NCI-H1092 (cell line): ENCODE data around the gene SBK1.
"Not testable (repeated sequence)": the region's sequence is repeated elsewhere in the genome, so short reads cannot be mapped to it uniquely, and the experiment has no call there.

Experiments
- DNase-seq: peaks from one replicate; lab custom pipeline; 2025; lab: John Stamatoyannopoulos, UW

Gene SBK1

GRCh38 chr16:28335678-28336077 is 43.4 kb downstream of the SBK1 start:
- DNase-seq, result not testable (repeated sequence)

- not testable (repeated sequence) for DNase-seq
Observed at GRCh38 chr16:28336940-28337710, 44.8 kb downstream of the SBK1 start.

DNA sequence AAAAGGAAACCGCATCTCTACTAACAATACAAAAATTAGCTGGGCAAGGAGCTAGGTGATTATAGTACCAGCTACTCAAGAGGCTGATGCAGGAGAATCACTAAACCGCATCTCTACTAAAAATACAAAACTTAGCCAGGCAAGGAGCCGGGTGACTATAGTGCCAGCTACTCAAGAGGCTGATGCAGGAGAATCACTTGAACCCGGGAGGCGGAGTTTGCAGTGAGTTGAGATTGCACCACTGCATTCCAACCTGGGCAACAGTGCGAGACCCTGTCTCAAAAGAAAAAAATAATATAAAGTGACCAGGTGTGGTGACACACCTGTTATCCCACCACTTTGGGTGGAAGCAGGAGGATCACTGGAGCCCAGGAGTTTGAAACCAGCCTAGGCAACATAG is 45.9 kb downstream of the SBK1 start:
- DNase-seq, result not testable (repeated sequence)

- DNase-seq, result not testable (repeated sequence)
Observed at GRCh38 chr16:28362600-28362999, 70.3 kb downstream of the SBK1 start.

DNA sequence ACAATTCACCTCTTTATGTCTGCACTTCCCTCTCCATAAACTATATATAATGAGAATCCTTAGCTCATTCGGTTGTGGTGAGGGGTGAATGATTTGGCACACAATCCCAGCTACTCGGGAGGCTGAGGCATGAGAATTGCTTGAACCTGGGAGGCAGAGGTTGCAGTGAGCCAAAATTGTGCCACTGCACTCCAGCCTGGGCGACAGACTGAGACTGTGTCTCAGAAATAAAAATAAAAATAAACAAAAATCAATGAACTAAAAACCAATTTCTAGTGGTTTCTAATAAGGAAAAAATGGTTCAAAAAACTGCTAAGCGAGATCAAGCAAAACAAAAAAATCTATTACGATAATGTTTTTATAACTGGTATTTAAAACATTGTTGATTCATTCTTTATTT is 71.1 kb downstream of the SBK1 start, which contains the start of gene NPIPB6:
TSS of gene NPIPB6 (minus strand) at position 101 of the 400 bp plus-strand sequence. CDS start 686 bp downstream, outside the sequence.
- not testable (repeated sequence) for DNase-seq

GRCh38 chr16:28364268-28365173 is 72.2 kb downstream of the SBK1 start:
- not testable (repeated sequence) for DNase-seq

GRCh38 chr16:28367926-28368325 is 75.6 kb downstream of the SBK1 start:
- not testable (repeated sequence) for DNase-seq
